Heart right ventricle (tissue), 16 donors: Measurements from ENCODE around the gene ITPRIPL2. TPM values are rescaled to one million over a fixed set of nuclear protein-coding genes. Genes with fewer than 3 reads are reported as not detected.

Source experiments
- ATAC-seq, 8 donors: fragments of 200-7000 bp; cut with Tn5 transposase; one replicate each; pipeline ENCODE4 v1.9.1; 2020; ENCODE audit warnings: mild to moderate bottlenecking in 8 of 8, moderate library complexity in 8 of 8, moderate number of reproducible peaks in 1 of 8
- DNase-seq, 2 donors: peaks; one replicate each; pipeline ENCODE4 v3.0.0-alpha.2; 2020
- H3K27ac ChIP-seq, 10 donors: fragments of 200-600 bp; sonication (generic) in 2 of 10; one replicate each; pipeline versions ENCODE4 v1.5.0 to v1.8.0; 2020 to 2022; ENCODE audit warnings: mild to moderate bottlenecking in 3 of 10
- H3K27me3 ChIP-seq, 7 donors: fragments of 200-600 bp; one replicate each; pipeline ENCODE4 v1.8.0; 2021 to 2022; ENCODE audit warnings: mild to moderate bottlenecking in 2 of 7
- H3K36me3 ChIP-seq, 9 donors: fragments of 200-600 bp; sonication (generic) in 1 of 9; one replicate each; pipeline versions ENCODE4 v1.5.0 to v1.8.0; 2020 to 2022; ENCODE audit warnings: mild to moderate bottlenecking in 2 of 9
- H3K4me1 ChIP-seq, 9 donors: fragments of 200-600 bp; sonication (generic) in 1 of 9; one replicate each; pipeline versions ENCODE4 v1.5.0 to v1.8.0; 2020 to 2022; ENCODE audit warnings: mild to moderate bottlenecking in 4 of 9
- H3K4me3 ChIP-seq, 10 donors: fragments of 200-600 bp; sonication (generic) in 2 of 10; one replicate each; pipeline versions ENCODE4 v1.5.0 to v1.8.0; 2020 to 2022; ENCODE audit warnings: mild to moderate bottlenecking in 7 of 10, moderate library complexity in 2 of 10
- H3K9me3 ChIP-seq, 11 donors: fragments of 200-600 bp in 10 of 11; sonication (generic) in 2 of 11; one replicate each; pipeline versions ENCODE4 v1.5.0 to v1.8.0; 2013 to 2022; ENCODE audit warnings: mild to moderate bottlenecking in 2 of 11, control low read depth in 1 of 11, moderate library complexity in 1 of 11
- CTCF ChIP-seq, 9 donors: fragments of 200-600 bp; sonication (generic) in 2 of 9; IDR thresholded peaks; one replicate each; pipeline versions ENCODE4 v1.5.0 to v1.8.0; 2021 to 2022; ENCODE audit warnings: antibody characterized with exemption in 9 of 9, mild to moderate bottlenecking in 5 of 9, moderate library complexity in 1 of 9
- WGBS, 2 donors: extraction: QIAGEN DNeasy Blood & Tissue Kit; methylation state at CpG; one replicate each; pipeline ENCODE4 v1.1.7; 2013; ENCODE audit warnings: inconsistent platforms in 1 of 2; 5-methylcytosine and 5-hydroxymethylcytosine counted together
- intact Hi-C, 10 donors: fragments of 100-400 bp; cut with DNase I; formaldehyde crosslinking; loops; one replicate each; pipeline versions ENCODE4 v1.11.1 to v1.14.2; 2022
- polyA plus RNA-seq, 2 donors: library from polyadenylated mRNA; stranded (reverse); fragments of 200-250 nt; gene quantifications; one replicate each; pipeline ENCODE4 v1.2.3, GENCODE V29; 2013
- total RNA-seq, 10 donors: library from RNA; stranded (reverse); fragmentation: NEBNext Ultra II Directional in 3 of 10; extraction: Animal tissue kit (Norgen Biotek cat#: 25700) in 3 of 10; gene quantifications; one replicate each; pipeline versions ENCODE4 v1.2.1 to v1.2.4, GENCODE V29; 2021 to 2023
- donor health status: Arrhythmogenic right ventricular cardiomyopathy.
- donor health status: ischemic (EF 13 %, LVEDD 7.1; RV severe dilation, severe dysfunction).
- donor health status: healthy with polysubstance abuse.
- donor health status: DM: no; HTN: yes; CAD: no.
- donor health status: DM: no; HTN: no; CAD: no.
- donor health status: ischemic (EF 25% LVEDD 6.9; RV normal size, moderate dysfunction).
- donor health status: ischemic (EF 25% LVEDD 5.7; RV mildly dilated, moderate dysfunction).
- donor health status: healthy.
- donor health status: DM: yes; HTN: yes; CAD: no.
- donor health status: Ischemic cardiomyopathy.
- donor health status: ischemic (EF 35%, LVEDD 5.7; RV mildly dilated, moderate dysfunction).
- donor health status: nonischemic (EF 11% LVEDD 7.7; RV severe dilation, severe dysfunction).
- donor health status: DM: yes; HTN: yes; CAD: no.
- donor health status: PGD.
- donor health status: ischemic (EF 29% LVEDD 5.4; RV normal size, mild dysfunction).
- donor health status: nonischemic (EF 23%, LVEDD 6.1; RV moderate dilation, normal function).

The ITPRIPL2 gene
- total and polyA plus RNA-seq, 12 donors: 5.0 to 30.6 (median 13.1) TPM

GRCh38 chr16:19108409-19109287 lies 5.1 kb upstream of the ITPRIPL2 start:
- no peaks in the 10 kb centered on the region for H3K27me3 ChIP-seq
- DNase-seq (no peak), ATAC-seq (no peak)
- 90 to 92% methylated on average over 9 of the region's 9 CpGs for WGBS, 2 donors
- intact Hi-C loops: no loop called here
- H3K27ac ChIP-seq: no peak overlapping the region
- no peak for TF ChIP-seq CTCF (IDR thresholded peaks at IDR 0.05)
- no peak overlapping the region for H3K4me3 ChIP-seq
- H3K9me3 ChIP-seq: no peaks in the 10 kb centered on the region
- peaks cover 0 to 36% (median 7%) of the 10 kb centered on the region in 9 donors for H3K4me1 ChIP-seq
- H3K36me3 ChIP-seq: no peaks in the 10 kb centered on the region

- Histone ChIP-seq H3K27me3 (no peaks in the 10 kb centered on the region), H3K27ac (no peak overlapping the region), H3K36me3 (no peaks in the 10 kb centered on the region), H3K4me3 (no peak overlapping the region), H3K9me3 (no peaks in the 10 kb centered on the region), H3K4me1 (peaks cover 0 to 36% (median 7%) of the 10 kb centered on the region in 9 donors)
- WGBS, 2 donors: 93 to 94% methylated on average over 4 of the region's 4 CpGs
- TF ChIP-seq CTCF (IDR thresholded peaks at IDR 0.05): no peak
- intact Hi-C loops: no loop called here
- ATAC-seq: no peak
- no peak for DNase-seq
Observed at GRCh38 chr16:19109288-19109664, 4.5 kb upstream of the ITPRIPL2 start.

- 94 to 97% methylated on average over 4 of the region's 4 CpGs for WGBS, 2 donors
Observed at GRCh38 chr16:19110537-19111360, 3.0 kb upstream of the ITPRIPL2 start.

More at GRCh38 chr16:19110537-19111360, 3.0 kb upstream of the ITPRIPL2 start:
- no peaks in the 10 kb centered on the region for H3K9me3 ChIP-seq
- no peak for TF ChIP-seq CTCF (IDR thresholded peaks at IDR 0.05)
- intact Hi-C loops: loop anchor here in 3 of 10 donors (10.0 kb wide), 2 partner anchors 54 to 64 kb away; partner anchors contain the start of gene SYT17 (in 2 of the 3)
- H3K27me3 ChIP-seq: peaks cover 0 to 4% (median 0%) of the 10 kb centered on the region in 7 donors
- ATAC-seq: no peak
- no peak for DNase-seq
- H3K4me3 ChIP-seq: no peak overlapping the region
- H3K27ac ChIP-seq: no peak overlapping the region
- H3K4me1 ChIP-seq: peaks cover 7 to 47% (median 21%) of the 10 kb centered on the region in 9 donors
- peaks cover 0 to 12% (median 0%) of the 10 kb centered on the region in 9 donors for H3K36me3 ChIP-seq
